ENCODE data around the gene SPNS1. TPM values are rescaled to one million over a fixed set of nuclear protein-coding genes. Genes with fewer than 3 reads are reported as not detected.
A peak's percentile ranks its signal among the peaks of the same experiment; 100 is the strongest.
"Not testable (repeated sequence)": the region's sequence is repeated elsewhere in the genome, so short reads cannot be mapped to it uniquely, and the experiment has no call there.

SPNS1 gene
- total RNA-seq, 1 donor from 2014 or later: 11.6 TPM

- TF ChIP-seq EZH2 (IDR thresholded peaks at IDR 0.05) (no peak), EZH2phosphoT487 (IDR thresholded peaks at IDR 0.05) (no peak), CTCF (IDR thresholded peaks at IDR 0.05) (no peak)
- H3K36me3 ChIP-seq: no peaks in the 10 kb centered on the region
- H3K27ac ChIP-seq: no peak overlapping the region
- DNase-seq (ENCODE audit: low spot score): no peak
- Mint-ChIP-seq H3K27ac (no peak overlapping the region), H3K4me1 (no peaks in the 10 kb centered on the region), H3K27me3 (ENCODE audit: insufficient read depth, low read depth) (peaks cover 13% of the 10 kb centered on the region), H3K4me3 (no peak overlapping the region), H3K36me3 (no peaks in the 10 kb centered on the region), H3K9me3 (peaks cover 2% of the 10 kb centered on the region)
- H3K27me3 ChIP-seq: no peaks in the 10 kb centered on the region
- H3K9ac ChIP-seq: no peak overlapping the region
- no peak overlapping the region for H3K4me3 ChIP-seq
- H3K4me1 ChIP-seq: no peaks in the 10 kb centered on the region
- no peaks in the 10 kb centered on the region for H3F3A ChIP-seq (ENCODE audit: low read depth)
- H2AFZ ChIP-seq (replicated peaks): no peak overlapping the region
- no peaks in the 10 kb centered on the region for H3K79me2 ChIP-seq (ENCODE audit: low read depth)
- H4K20me1 ChIP-seq (ENCODE audit: low read depth): no peaks in the 10 kb centered on the region
- no peak overlapping the region for H3K4me2 ChIP-seq
- H3K9me3 ChIP-seq (ENCODE audit: low read depth): no peaks in the 10 kb centered on the region
These were observed 25.0 kb downstream of the SPNS1 start for GRCh38 chr16:28999577-28999976.

DNA sequence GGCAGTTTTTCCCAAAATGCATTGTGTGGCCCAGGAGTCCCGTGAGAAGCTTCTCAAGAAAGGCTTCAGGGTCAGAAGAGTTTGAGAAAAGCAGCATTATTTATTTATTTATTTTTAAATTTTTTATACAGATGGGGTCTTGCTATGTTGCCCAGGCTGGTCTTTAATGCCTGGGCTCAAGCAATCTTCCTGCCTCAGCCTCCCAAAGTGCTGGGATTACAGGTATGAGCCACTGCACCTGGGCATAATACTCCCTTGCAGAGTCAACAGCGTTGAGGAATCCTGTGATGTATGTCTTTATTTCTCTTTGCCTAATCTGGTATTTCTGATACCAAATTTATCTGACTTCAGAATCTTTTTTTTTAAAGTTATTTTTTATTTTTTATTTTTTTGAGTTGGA, 25.4 kb downstream of the SPNS1 start:
- Histone ChIP-seq H3K27me3 (no peaks in the 10 kb centered on the region), H3K4me2 (no peak overlapping the region), H3K4me3 (no peak overlapping the region), H3K9ac (no peak overlapping the region), H3K4me1 (no peaks in the 10 kb centered on the region), H4K20me1 (ENCODE audit: low read depth) (no peaks in the 10 kb centered on the region), H3K9me3 (ENCODE audit: low read depth) (no peaks in the 10 kb centered on the region), H3K27ac (no peak overlapping the region), H2AFZ (replicated peaks) (no peak overlapping the region), H3K36me3 (no peaks in the 10 kb centered on the region), H3K79me2 (ENCODE audit: low read depth) (no peaks in the 10 kb centered on the region), H3F3A (ENCODE audit: low read depth) (no peaks in the 10 kb centered on the region)
- Mint-ChIP-seq H3K9me3 (peaks cover 2% of the 10 kb centered on the region), H3K36me3 (no peaks in the 10 kb centered on the region), H3K4me1 (no peaks in the 10 kb centered on the region), H3K4me3 (no peak overlapping the region), H3K27me3 (ENCODE audit: insufficient read depth, low read depth) (peaks cover 13% of the 10 kb centered on the region), H3K27ac (no peak overlapping the region)
- TF ChIP-seq CTCF (IDR thresholded peaks at IDR 0.05): no peak
- no peak for TF ChIP-seq EZH2phosphoT487 (IDR thresholded peaks at IDR 0.05)
- no peak for TF ChIP-seq EZH2 (IDR thresholded peaks at IDR 0.05)
- DNase-seq (ENCODE audit: low spot score): no peak

GRCh38 chr16:29004496-29005139, 30.0 kb downstream of the SPNS1 start:
- not testable (repeated sequence) for H3K9me3 Mint-ChIP-seq; H4K20me1 ChIP-seq (ENCODE audit: low read depth); H3K9ac ChIP-seq; H3K27ac ChIP-seq; H3K27ac Mint-ChIP-seq; H3K4me3 ChIP-seq; H3K27me3 Mint-ChIP-seq (ENCODE audit: insufficient read depth, low read depth); H3K36me3 Mint-ChIP-seq; H3F3A ChIP-seq (ENCODE audit: low read depth); H3K9me3 ChIP-seq (ENCODE audit: low read depth); H3K36me3 ChIP-seq; H3K4me1 ChIP-seq; H3K4me3 Mint-ChIP-seq; H3K4me2 ChIP-seq; H3K79me2 ChIP-seq (ENCODE audit: low read depth); DNase-seq (ENCODE audit: low spot score); H3K27me3 ChIP-seq; H3K4me1 Mint-ChIP-seq; H2AFZ ChIP-seq (replicated peaks)

- Histone ChIP-seq H4K20me1 (ENCODE audit: low read depth) (no peaks in the 10 kb centered on the region), H3K4me1 (no peaks in the 10 kb centered on the region), H3K36me3 (no peaks in the 10 kb centered on the region), H3K4me2 (no peak overlapping the region), H3K9ac (no peak overlapping the region), H3F3A (ENCODE audit: low read depth) (no peaks in the 10 kb centered on the region), H2AFZ (replicated peaks) (no peak overlapping the region), H3K27ac (no peak overlapping the region), H3K79me2 (ENCODE audit: low read depth) (no peaks in the 10 kb centered on the region), H3K4me3 (no peak overlapping the region), H3K9me3 (ENCODE audit: low read depth) (no peaks in the 10 kb centered on the region), H3K27me3 (no peaks in the 10 kb centered on the region)
- TF ChIP-seq EZH2phosphoT487 (IDR thresholded peaks at IDR 0.05): no peak
- TF ChIP-seq EZH2 (IDR thresholded peaks at IDR 0.05): no peak
- no peak for TF ChIP-seq CTCF (IDR thresholded peaks at IDR 0.05)
- Mint-ChIP-seq H3K27me3 (ENCODE audit: insufficient read depth, low read depth) (no peaks in the 10 kb centered on the region), H3K36me3 (no peaks in the 10 kb centered on the region), H3K4me1 (no peaks in the 10 kb centered on the region), H3K27ac (no peak overlapping the region), H3K9me3 (no peaks in the 10 kb centered on the region), H3K4me3 (peak overlapping the region; percentile 24)
- DNase-seq (ENCODE audit: low spot score): no peak
These were observed 33.4 kb downstream of the SPNS1 start for GRCh38 chr16:29007730-29008593.
